Gastroesophageal sphincter (tissue), 4 donors: Measurements from ENCODE around the gene SLC22A31. TPM values are rescaled to one million over a fixed set of nuclear protein-coding genes. Genes with fewer than 3 reads are reported as not detected.
"Not testable (repeated sequence)": the region's sequence is repeated elsewhere in the genome, so short reads cannot be mapped to it uniquely, and the experiment has no call there.

ENCODE experiments used
- ATAC-seq: fragments of 150-250 bp; one replicate; pipeline ENCODE4 v1.9.1; 2016; ENCODE audit warnings: mild to moderate bottlenecking, moderate library complexity
- H3K27ac ChIP-seq, 4 donors: fragments of 200-600 bp; sonication (generic) in 3 of 4; 1 replicate in 3 of 4; 2 replicates in 1 of 4; pipeline ENCODE4 v1.5.1; 2016 to 2019
- H3K27me3 ChIP-seq: fragments of 200-600 bp; sonication (generic); one replicate; pipeline ENCODE4 v1.5.1; 2019
- H3K36me3 ChIP-seq, 2 donors: fragments of 200-600 bp; sonication (generic); one replicate each; pipeline ENCODE4 v1.5.1; 2019; ENCODE audit warnings: control low read depth in 1 of 2
- H3K4me1 ChIP-seq, 3 donors: fragments of 200-600 bp; sonication (generic); 1 replicate in 2 of 3; 2 replicates in 1 of 3; pipeline ENCODE4 v1.5.1; 2016 to 2019; ENCODE audit warnings: control low read depth in 2 of 3
- H3K4me3 ChIP-seq, 2 donors: fragments of 200-600 bp; sonication (generic); one replicate each; pipeline ENCODE4 v1.5.1; 2019; ENCODE audit warnings: mild to moderate bottlenecking in 1 of 2, moderate library complexity in 1 of 2
- H3K9me3 ChIP-seq, 3 donors: fragments of 200-600 bp; sonication (generic); one replicate each; pipeline ENCODE4 v1.5.1; 2017 to 2019; ENCODE audit warnings: control low read depth in 2 of 3
- CTCF ChIP-seq, 4 experiments: fragments of 200-600 bp in 2 of 4; fragments of 450-650 bp in 2 of 4; sonication (generic) in 1 of 4; IDR thresholded peaks; one replicate each; pipeline ENCODE4 v1.5.1; 2017 to 2019; ENCODE audit warnings: antibody characterized with exemption in 4 of 4, mild to moderate bottlenecking in 2 of 4, moderate library complexity in 2 of 4
- EP300 ChIP-seq: sonication (generic); formaldehyde crosslinking; IDR thresholded peaks from one replicate; pipeline ENCODE4 v1.6.1; 2017; ENCODE audit warnings: antibody characterized with exemption, mild to moderate bottlenecking
- POLR2A ChIP-seq, 2 donors: fragments of 450-650 bp; IDR thresholded peaks; one replicate each; pipeline ENCODE4 v1.6.1; 2017; ENCODE audit warnings: antibody characterized with exemption in 2 of 2, mild to moderate bottlenecking in 2 of 2, moderate library complexity in 1 of 2
- POLR2AphosphoS5 ChIP-seq: sonication (generic); formaldehyde crosslinking; IDR thresholded peaks from one replicate; pipeline ENCODE4 v1.6.1; 2017; ENCODE audit warnings: antibody characterized with exemption
- WGBS, 2 donors: methylation state at CpG; one replicate each; pipeline ENCODE4 v1.1.5; 2018; ENCODE audit warnings: low coverage in 1 of 2; 5-methylcytosine and 5-hydroxymethylcytosine counted together
- total RNA-seq, 4 donors: library from RNA; depleted of rRNA; stranded (reverse); fragments of >200 nt; gene quantifications; one replicate each; pipeline ENCODE4 v1.1.0, GENCODE V29; 2016

The SLC22A31 gene
- total RNA-seq, 4 donors from 2014 or later, result not detected

GRCh38 chr16:89168381-89169189 lies 31.8 kb downstream of the SLC22A31 start:
- Histone ChIP-seq H3K9me3 (no peaks in the 10 kb centered on the region), H3K36me3 (no peaks in the 10 kb centered on the region), H3K27me3 (peaks cover 93% of the 10 kb centered on the region), H3K4me3 (no peak overlapping the region), H3K4me1 (peaks cover 0 to 34% (median 21%) of the 10 kb centered on the region in 3 donors), H3K27ac (no peak overlapping the region)
- ATAC-seq, result no peak
- no peak for TF ChIP-seq POLR2A (IDR thresholded peaks at IDR 0.05)
- TF ChIP-seq CTCF (IDR thresholded peaks at IDR 0.05), result no peak
- no peak for TF ChIP-seq POLR2AphosphoS5
- TF ChIP-seq EP300, result no peak
- 42% methylated on average over 3 of the region's 23 CpGs; no CpG with 5 or more reads in 1 of the 2 donors for WGBS, 2 donors

- ATAC-seq, result peak; percentile 51
- no peak overlapping the region for H3K27ac ChIP-seq
- WGBS, 2 donors, result 27% methylated on average over 2 of the region's 18 CpGs; no CpG with 5 or more reads in 1 of the 2 donors
- H3K4me3 ChIP-seq, result no peak overlapping the region
- TF ChIP-seq CTCF (IDR thresholded peaks at IDR 0.05) (peak in 3 of 4 experiments; percentile 65 to 79 (median 68)), POLR2A (IDR thresholded peaks at IDR 0.05) (no peak)
- H3K4me1 ChIP-seq, result peaks cover 0 to 34% (median 21%) of the 10 kb centered on the region in 3 donors
- H3K9me3 ChIP-seq, result no peaks in the 10 kb centered on the region
- H3K27me3 ChIP-seq, result peaks cover 97% of the 10 kb centered on the region
- H3K36me3 ChIP-seq, result no peaks in the 10 kb centered on the region
These were observed 32.9 kb downstream of the SLC22A31 start for GRCh38 chr16:89167425-89167941.

GRCh38 chr16:89166696-89167424 lies 33.5 kb downstream of the SLC22A31 start:
- no peak overlapping the region for H3K4me3 ChIP-seq
- TF ChIP-seq POLR2AphosphoS5 (no peak), POLR2A (IDR thresholded peaks at IDR 0.05) (no peak), CTCF (IDR thresholded peaks at IDR 0.05) (no peak), EP300 (no peak)
- ATAC-seq, result no peak

GRCh38 chr16:89165681-89165979 lies 34.7 kb downstream of the SLC22A31 start:
- Histone ChIP-seq H3K27me3 (peaks cover 97% of the 10 kb centered on the region), H3K4me1 (peaks cover 0 to 18% (median 10%) of the 10 kb centered on the region in 3 donors)
- WGBS, 2 donors, result 60% methylated on average over 2 of the region's 10 CpGs; no CpG with 5 or more reads in 1 of the 2 donors
- H3K4me3 ChIP-seq, ATAC-seq, H3K36me3 ChIP-seq, H3K27ac ChIP-seq, H3K9me3 ChIP-seq: not testable (repeated sequence)

More at GRCh38 chr16:89166696-89167424, 33.5 kb downstream of the SLC22A31 start:
- peaks cover 97% of the 10 kb centered on the region for H3K27me3 ChIP-seq
- no peak overlapping the region for H3K27ac ChIP-seq
- no peaks in the 10 kb centered on the region for H3K36me3 ChIP-seq
- WGBS, 2 donors, result 50 to 78% methylated on average over 1 to 3 of the region's 18 CpGs
- H3K4me1 ChIP-seq, result peaks cover 0 to 31% (median 21%) of the 10 kb centered on the region in 3 donors
- H3K9me3 ChIP-seq, result no peaks in the 10 kb centered on the region

GRCh38 chr16:89164847-89165680 lies 35.3 kb downstream of the SLC22A31 start:
- Histone ChIP-seq H3K27ac (no peak overlapping the region), H3K27me3 (peaks cover 95% of the 10 kb centered on the region), H3K4me3 (no peak overlapping the region), H3K36me3 (no peaks in the 10 kb centered on the region), H3K4me1 (peaks cover 0 to 13% (median 6%) of the 10 kb centered on the region in 3 donors), H3K9me3 (no peaks in the 10 kb centered on the region)
- TF ChIP-seq EP300 (no peak), POLR2AphosphoS5 (no peak), CTCF (IDR thresholded peaks at IDR 0.05) (no peak), POLR2A (IDR thresholded peaks at IDR 0.05) (no peak)
- WGBS, 2 donors, result 50% methylated on average over 1 of the region's 20 CpGs; no CpG with 5 or more reads in 1 of the 2 donors
- ATAC-seq, result no peak
